ENCODE results near the gene GRIN1.
A peak's percentile ranks its signal among the peaks of the same experiment; 100 is the strongest.

The GRIN1 gene

GRCh38 chr9:137194909-137195308, 56.0 kb downstream of the GRIN1 start:
- DNase-seq (ENCODE audit: low read depth) = no peak

GRCh38 chr9:137195525-137196220, 56.7 kb downstream of the GRIN1 start:
- no peak for DNase-seq (ENCODE audit: low read depth)

GRCh38 chr9:137198051-137198901, 59.3 kb downstream of the GRIN1 start:
- DNase-seq (ENCODE audit: low read depth) = no peak

- no peak for DNase-seq (ENCODE audit: low read depth)
Measured at GRCh38 chr9:137198902-137199283, 59.9 kb downstream of the GRIN1 start.

GRCh38 chr9:137199411-137200121, 60.6 kb downstream of the GRIN1 start:
- no peak for DNase-seq (ENCODE audit: low read depth)

GRCh38 chr9:137200311-137201204, 61.6 kb downstream of the GRIN1 start, which contains the start of gene TPRN:
TSS of gene TPRN (minus strand) at chr9:137200741. CDS start at chr9:137200711, 30 bp downstream.
- peak; percentile 96 for DNase-seq (ENCODE audit: low read depth)

- no peak for DNase-seq (ENCODE audit: low read depth)
Measured at GRCh38 chr9:137201205-137201868, 62.4 kb downstream of the GRIN1 start.

- no peak for DNase-seq (ENCODE audit: low read depth)
Measured at GRCh38 chr9:137202966-137203365, 64.0 kb downstream of the GRIN1 start.

- DNase-seq (ENCODE audit: low read depth) = no peak
Measured at GRCh38 chr9:137204731-137205125, 65.8 kb downstream of the GRIN1 start.

GRCh38 chr9:137205126-137206069, 66.4 kb downstream of the GRIN1 start, which contains the start of the genes NDOR1 and TMEM203:
TSS of gene NDOR1 (plus strand) at chr9:137205700. CDS start at chr9:137205778, 78 bp downstream.
TSS of gene TMEM203 (minus strand) at chr9:137205648. CDS start at chr9:137205414, 234 bp downstream.
- DNase-seq (ENCODE audit: low read depth) = peak; percentile 91

- no peak for DNase-seq (ENCODE audit: low read depth)
Measured at GRCh38 chr9:137206602-137207001, 67.6 kb downstream of the GRIN1 start.

- DNase-seq (ENCODE audit: low read depth) = no peak
Measured at GRCh38 chr9:137211532-137211931, 72.6 kb downstream of the GRIN1 start.

- DNase-seq (ENCODE audit: low read depth) = no peak
Measured at GRCh38 chr9:137212520-137212919, 73.6 kb downstream of the GRIN1 start.

- no peak for DNase-seq (ENCODE audit: low read depth)
Measured at GRCh38 chr9:137213160-137214060, 74.5 kb downstream of the GRIN1 start.

GRCh38 chr9:137214620-137215019, 75.7 kb downstream of the GRIN1 start:
- no peak for DNase-seq (ENCODE audit: low read depth)

- no peak for DNase-seq (ENCODE audit: low read depth)
Measured at GRCh38 chr9:137215196-137215986, 76.4 kb downstream of the GRIN1 start.

- no peak for DNase-seq (ENCODE audit: low read depth)
Measured at GRCh38 chr9:137216188-137216965, 77.4 kb downstream of the GRIN1 start.
